ENCODE data around the gene TOM1L2. TPM values are rescaled to one million over a fixed set of nuclear protein-coding genes. Genes with fewer than 3 reads are reported as not detected.

Gene TOM1L2
- 21.7 and 28.4 TPM in 2 replicates for total RNA-seq

DNA sequence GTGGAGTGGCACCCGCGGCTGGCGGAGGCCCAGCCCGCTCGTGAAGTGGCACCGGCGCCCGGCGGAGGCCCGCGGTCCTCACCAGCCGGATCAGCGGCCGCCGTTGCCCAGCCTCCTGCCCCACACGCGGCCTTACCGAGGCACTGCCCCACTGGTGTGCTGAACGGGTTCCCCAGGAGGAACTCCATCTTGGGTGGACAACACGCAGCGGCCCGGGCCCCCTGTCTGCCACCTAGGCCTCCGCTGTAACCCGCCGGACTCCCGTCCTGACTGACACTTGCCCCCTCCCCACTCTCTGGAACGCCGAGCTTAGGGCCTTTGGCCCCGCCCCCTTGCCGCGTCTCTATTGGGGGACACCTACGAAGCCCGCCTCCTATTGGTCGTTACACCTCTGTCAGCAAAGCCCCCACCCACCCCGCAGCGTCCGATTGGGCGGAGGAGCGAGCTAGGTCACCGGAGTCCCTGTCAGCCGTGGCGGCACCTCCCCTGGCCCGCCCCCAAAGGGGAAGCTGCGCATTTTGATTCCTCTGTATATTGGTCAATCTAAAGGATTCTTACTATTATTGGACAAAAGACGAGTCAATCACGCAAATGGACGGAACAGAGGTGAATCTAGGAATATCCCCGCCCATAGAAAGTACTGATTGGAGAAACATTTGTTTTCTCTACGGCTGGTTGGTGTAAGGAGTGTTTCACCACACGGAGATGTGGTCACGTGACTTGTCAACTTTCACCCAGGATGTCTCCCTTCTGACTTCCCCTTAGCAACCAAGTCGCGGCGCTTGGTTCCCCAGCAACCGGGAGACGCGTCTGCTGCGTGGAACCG lies at the start of gene TOM1L2, which contains the start of gene DRC3:
Gene TOM1L2, minus strand, starts transcription at position 275 of the 826 bp plus-strand sequence. Its CDS starts 87 bp downstream, at position 188.
Gene DRC3, plus strand, starts transcription at position 737 of the 826 bp plus-strand sequence. CDS start 4,737 bp downstream, outside the sequence.

GRCh38 chr17:17836818-17837379 lies 135.3 kb downstream of the TOM1L2 start, which contains the start of gene SREBF1:
TSS of gene SREBF1 (minus strand) at chr17:17836986. CDS start at chr17:17836817, 169 bp downstream.

Other genes starting within 250 kb of the TOM1L2 start
- gene SREBF1, start 135.4 kb downstream of the TOM1L2 start, total RNA-seq = 15.2 and 35.1 TPM in 2 replicates
- gene DRC3, start 462 bp upstream of the TOM1L2 start, total RNA-seq = under 0.01 and 0.38 TPM in 2 replicates
- gene ATPAF2, start 66.8 kb upstream of the TOM1L2 start, total RNA-seq = 15.5 and 19.4 TPM in 2 replicates
- 5.4 and 9.0 TPM in 2 replicates for gene GID4, start 67.0 kb upstream of the TOM1L2 start, total RNA-seq
- gene DRG2, start 115.5 kb upstream of the TOM1L2 start, total RNA-seq = 29.3 and 43.5 TPM in 2 replicates
- gene MYO15A, start 136.4 kb upstream of the TOM1L2 start, total RNA-seq = under 0.01 and 0.56 TPM in 2 replicates
- 168 and 201 TPM in 2 replicates for gene ALKBH5, start 211.4 kb upstream of the TOM1L2 start, total RNA-seq